GM18951 (cell line): ENCODE data around the gene CXCR6.

Source experiments
- POLR2A ChIP-seq: IDR thresholded peaks from 4 replicates; pipeline ENCODE4 v1.6.1; 2011; ENCODE audit warnings: mild to moderate bottlenecking; ENCODE audit not compliant: insufficient read length, insufficient read depth; ENCODE audit errors: extremely low read depth
- in situ Hi-C: fragments of 300-500 bp; cut with MboI; formaldehyde crosslinking; loops from one replicate; pipeline ENCODE4 v1.12.0; 2022; ENCODE audit warnings: low sequenced_read_pairs, mixed read lengths, inconsistent platforms; ENCODE audit not compliant: unreplicated experiment

Gene CXCR6

DNA sequence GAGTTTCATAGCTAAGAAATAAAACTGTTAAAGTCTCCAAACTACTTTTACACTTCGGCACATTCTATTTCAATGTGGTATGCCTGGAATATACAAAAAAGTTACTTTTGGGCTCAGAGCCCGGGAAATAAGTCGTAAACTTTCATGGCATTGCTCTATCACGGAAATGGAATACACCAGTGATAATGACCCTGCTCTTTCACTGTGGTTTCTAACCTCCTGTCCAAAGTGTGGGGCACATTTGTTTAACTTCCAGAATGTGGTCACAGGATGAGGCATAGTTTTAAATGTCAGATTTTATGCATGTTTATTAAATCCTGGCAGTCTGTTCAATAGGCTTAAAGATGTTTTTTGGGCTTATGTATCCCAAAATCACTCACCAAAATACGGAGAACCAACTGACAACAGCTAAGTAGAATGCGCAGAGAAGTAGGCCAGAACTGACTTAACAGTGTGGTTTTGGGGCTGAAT, 5.1 kb downstream of the CXCR6 start:
- in situ Hi-C loops: loop anchor here (5.0 to 25.0 kb wide), 4 partner anchors 139 to 436 kb away; partner anchors contain the start of genes CCR1 and CCR5

DNA sequence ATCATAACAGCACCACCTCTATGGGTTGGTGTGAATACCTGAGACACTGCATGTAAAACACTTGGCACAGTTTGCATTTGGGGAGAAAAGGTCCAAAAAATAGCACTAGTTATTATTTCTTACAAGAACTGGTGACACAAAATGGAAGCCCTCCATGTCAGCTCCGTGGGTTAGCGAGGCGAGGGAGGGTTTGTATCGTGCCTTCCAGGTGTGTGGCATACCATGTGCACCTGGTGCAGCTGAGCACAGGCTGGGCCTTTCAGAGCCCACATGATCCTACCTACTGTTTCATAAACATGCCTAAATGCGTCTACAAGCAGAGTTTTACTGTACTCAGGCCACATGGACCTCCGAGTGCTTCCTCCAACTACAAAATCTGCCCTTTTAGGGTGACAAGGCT, 5.6 kb downstream of the CXCR6 start:
- no peak for TF ChIP-seq POLR2A
- in situ Hi-C loops: loop anchor here (5.0 to 25.0 kb wide), 4 partner anchors 138 to 437 kb away; partner anchors contain the start of genes CCR1 and CCR5

More for the DNA sequence above, 5.1 kb downstream of the CXCR6 start:
- no peak for TF ChIP-seq POLR2A

DNA sequence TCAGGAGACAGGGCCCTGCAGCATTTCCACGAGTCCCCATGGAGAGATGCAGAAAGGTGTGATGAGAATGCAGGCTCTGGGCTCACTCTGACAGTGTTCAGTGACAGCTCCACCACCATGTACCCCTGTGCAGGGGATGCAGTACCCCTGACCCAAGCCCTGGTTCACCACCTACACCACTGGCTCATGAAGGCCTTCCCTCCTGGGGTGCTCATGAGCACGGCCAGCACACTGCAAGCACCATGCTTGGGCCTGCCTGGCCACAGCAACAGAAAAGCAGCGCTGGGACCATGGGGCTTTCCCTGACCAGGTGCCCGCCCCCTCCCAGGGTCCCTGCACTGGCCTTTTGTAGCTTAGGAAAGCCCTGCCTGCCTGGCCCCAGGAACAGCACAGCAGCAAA, 6.2 kb downstream of the CXCR6 start:
- no peak for TF ChIP-seq POLR2A
- in situ Hi-C loops: loop anchor here (5.0 to 25.0 kb wide), 4 partner anchors 138 to 437 kb away; partner anchors contain the start of genes CCR1 and CCR5

DNA sequence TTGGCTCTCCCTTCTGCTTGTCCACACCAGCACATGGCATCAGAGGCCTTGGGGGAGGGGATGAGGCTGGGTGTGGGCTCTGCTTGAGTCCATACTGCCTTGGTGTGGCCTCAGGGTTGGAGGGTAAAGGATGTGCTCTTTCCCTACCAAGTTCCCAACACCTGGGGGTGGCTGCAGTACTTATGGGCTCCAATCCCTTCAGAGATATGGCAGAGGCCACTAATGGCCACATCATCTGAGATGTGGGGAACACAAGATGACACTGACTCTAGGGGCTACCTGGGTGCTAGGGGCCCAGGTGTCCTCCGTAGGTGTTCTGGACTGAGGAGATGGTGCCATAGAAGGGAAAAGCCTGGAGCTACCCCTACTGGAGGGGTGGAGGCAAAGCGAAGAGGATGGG, 6.9 kb downstream of the CXCR6 start:
- TF ChIP-seq POLR2A: no peak
- in situ Hi-C loops: no loop called here

DNA sequence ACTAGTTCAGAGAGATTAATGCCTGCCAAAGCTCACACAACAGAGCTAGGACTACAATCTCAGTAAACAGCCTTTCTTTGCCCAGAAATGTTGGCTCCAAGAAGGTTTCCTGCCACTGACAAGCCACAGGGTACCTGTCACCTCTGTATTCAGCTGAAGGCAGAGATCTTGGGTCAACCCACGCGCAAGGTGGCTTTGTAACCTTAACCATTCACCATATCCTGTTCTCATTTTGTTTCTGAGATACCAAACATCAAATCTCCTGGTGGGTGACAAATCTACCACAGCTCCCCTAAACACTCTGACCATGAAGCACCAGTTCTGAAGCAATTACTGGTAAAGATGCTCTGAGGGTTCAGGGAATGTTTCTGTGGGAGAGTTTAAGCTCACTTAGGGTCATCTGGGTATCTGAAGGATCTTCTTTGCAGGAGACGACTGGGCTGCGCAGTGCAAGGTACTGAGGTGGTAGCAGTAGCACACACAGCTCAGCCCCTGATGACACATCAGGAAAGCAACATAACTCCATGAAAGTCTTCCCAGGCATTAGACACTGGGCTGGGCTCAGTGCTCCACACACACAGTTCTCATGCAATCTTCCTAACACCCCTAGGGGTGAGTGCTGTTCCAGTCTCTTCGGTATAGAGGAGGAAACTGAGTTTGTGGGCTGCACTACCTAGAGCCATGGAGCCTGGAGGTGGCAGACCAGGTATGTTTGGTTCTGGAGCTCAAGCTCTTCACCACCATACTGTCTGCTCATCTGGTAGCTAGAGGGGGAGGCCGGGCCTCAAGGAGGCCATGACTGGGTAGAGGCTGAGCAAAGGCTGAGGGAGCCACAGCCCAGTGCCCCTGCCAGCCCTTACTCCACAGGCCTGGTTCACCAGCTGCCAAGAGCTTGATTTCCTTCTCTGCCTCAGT, 7.7 kb downstream of the CXCR6 start:
- in situ Hi-C loops: no loop called here
- no peak for TF ChIP-seq POLR2A

DNA sequence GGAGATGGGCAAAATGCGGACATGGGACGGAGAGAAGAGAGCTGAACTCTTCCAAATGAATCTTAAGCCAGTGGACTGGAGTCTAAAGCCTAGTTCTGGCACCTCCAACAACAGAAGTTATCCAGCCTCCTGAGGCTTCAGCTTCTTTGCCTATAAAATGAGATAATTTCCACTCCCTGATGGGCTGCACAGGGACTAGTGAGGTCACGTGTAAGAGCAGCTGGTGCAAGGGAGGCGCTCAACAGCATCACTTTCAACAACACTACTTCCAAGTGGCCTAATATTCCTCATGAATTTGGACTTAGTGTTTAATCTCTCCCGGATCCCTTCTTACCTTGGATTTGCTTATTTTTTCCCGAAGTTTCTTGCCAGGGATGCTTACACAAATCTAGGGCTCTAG, 8.7 kb downstream of the CXCR6 start:
- in situ Hi-C loops: no loop called here
- no peak for TF ChIP-seq POLR2A

DNA sequence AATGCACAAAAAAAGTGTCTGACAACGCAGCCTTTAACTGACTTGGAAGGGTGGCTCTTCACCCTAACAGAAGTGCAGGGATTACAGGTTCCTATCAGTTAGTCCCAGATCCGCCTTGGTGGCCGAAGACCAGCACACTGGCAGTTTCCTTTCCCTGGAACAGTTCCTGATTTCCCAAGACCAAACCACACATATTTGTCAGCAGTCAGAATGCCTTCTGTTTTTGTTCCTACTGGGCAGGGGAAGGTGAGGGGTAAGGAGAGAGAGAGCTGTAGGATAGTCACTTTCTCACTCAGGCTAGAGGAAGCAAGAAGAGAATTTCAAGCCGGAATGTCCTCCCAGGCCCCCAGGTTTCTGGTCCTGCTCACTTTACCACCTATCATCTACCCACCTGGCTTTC, 9.2 kb downstream of the CXCR6 start:
- no peak for TF ChIP-seq POLR2A
- in situ Hi-C loops: no loop called here

DNA sequence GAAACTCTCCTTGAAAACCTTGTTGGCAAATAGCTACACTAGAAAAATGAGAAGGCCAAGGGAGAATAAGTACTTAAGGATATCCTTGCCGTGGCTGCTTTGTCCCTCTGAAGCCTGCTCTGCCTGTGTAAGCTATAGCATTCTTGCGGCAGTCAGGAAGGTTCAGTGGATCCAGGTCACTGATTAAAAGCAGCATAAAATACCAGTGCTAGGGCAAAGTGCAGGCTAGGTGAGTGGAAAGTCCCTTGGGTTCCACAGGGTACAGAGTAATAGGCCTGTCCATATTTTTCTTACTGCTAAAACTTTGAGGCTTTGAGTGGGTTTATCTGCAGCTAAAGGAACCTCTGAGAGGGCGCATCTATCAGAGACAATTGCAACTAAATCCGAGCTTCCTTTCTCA, 10.3 kb downstream of the CXCR6 start:
- in situ Hi-C loops: no loop called here
- no peak for TF ChIP-seq POLR2A

DNA sequence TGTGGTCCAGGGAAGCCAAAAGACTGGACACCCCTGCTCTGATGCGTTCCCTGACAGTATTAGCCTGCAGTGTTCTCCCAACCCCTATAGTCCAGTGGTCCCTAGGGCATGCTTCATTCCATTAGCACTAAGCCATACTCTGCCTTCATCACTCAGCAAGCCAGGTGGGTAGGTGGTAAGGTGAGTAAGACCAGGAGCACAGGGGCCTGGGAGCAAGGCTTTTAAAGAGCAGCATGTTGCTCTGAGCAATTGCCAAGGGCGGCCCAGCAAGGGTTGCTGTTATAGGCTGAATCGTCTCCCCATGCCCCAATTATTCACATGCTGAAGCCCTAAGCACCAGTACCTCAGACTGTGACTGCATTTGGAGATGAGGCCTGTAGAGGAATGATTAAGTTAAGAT, 11.0 kb downstream of the CXCR6 start:
- in situ Hi-C loops: no loop called here
- TF ChIP-seq POLR2A: no peak

DNA sequence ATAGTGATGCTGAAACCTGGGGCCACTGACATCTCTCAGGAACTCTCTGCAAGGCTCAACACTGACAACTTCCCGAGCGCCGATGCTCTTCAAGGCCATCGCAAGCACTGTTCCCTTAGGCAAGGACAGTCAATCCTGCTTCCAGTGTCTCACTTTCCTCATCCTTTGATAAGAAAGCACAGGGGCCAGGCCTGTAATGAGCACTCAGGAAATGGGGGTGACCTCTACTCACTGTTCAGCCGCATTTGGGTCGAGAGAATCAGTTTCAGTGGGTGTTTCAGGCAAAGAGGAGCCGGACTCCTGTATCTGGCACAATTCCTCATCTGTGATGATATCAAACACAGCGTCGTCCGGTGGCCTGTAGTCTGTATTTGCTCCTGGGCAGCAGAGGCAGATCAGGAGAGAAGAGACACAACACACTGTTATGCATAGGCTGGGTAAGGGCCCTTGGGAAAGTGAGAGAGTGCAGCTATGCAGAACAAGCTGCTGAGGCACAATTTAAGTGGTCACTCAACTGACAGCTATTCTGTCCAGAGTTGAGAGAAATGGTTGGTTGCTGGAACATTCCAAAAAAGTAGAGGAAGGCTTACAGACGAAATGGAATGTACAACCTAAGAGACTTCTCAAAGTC, 11.9 kb downstream of the CXCR6 start:
- TF ChIP-seq POLR2A: no peak
- in situ Hi-C loops: no loop called here

DNA sequence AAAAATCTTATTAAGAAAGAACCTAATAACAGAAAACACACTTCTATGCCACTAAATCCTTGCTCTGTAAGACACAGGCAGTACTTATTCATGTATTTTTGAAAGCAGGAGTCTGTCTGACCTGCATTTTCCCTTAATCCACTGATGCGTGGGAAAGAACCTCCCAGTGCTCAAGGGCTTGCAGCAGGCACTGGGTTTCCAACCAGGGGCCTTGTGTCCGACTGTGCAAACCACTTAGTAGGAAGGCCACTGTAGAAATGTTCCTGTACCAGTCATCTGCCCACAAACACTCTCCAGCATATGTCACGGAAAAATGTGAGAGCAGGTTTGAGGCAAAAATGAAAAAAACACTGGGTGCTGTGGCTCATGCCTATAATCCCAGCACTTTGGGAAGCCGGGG, 12.4 kb downstream of the CXCR6 start:
- no peak for TF ChIP-seq POLR2A
- in situ Hi-C loops: no loop called here

DNA sequence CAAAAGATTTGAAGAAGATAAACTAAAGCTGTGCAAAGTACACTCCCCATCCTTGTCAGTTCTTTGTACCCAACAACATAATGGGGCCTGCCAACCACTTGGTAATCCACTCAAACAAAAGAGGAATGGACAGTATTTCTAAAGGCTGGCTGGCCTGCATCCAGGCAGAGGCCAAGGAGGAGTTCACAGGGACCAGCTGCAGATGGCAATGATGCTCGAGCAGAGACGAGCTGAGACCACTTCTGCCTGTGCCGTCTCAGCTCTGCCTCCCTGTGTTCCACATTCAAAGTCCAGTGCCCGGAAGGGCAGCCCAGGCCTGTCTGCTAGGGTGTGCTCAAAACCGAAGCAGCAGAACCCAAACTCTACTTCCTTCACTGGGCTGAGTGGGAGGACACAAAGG, 14.3 kb downstream of the CXCR6 start:
- TF ChIP-seq POLR2A: no peak
- in situ Hi-C loops: no loop called here

DNA sequence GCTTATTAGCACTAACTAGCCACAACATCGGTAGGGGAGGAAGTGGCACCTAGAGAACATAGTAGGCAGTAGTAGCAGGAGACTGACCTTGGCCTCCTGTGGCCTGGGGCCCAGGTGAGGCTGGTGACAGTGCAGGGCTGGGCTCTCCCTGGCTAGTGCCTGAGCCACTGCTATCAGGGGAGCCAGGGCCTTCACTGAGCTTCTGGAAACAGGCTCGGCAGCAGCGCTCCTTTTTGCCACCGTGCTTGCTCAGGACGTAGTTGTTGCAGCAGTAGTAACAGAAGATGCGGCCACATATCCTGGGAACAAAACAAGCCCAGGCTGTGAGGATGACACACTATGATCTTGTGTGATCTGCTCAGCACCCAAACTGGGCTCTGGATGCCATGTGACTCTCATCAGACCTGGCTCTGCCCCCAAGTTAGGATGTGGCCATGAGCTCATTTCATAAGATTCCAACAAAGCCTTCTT, 15.1 kb downstream of the CXCR6 start:
- in situ Hi-C loops: no loop called here
- no peak for TF ChIP-seq POLR2A

DNA sequence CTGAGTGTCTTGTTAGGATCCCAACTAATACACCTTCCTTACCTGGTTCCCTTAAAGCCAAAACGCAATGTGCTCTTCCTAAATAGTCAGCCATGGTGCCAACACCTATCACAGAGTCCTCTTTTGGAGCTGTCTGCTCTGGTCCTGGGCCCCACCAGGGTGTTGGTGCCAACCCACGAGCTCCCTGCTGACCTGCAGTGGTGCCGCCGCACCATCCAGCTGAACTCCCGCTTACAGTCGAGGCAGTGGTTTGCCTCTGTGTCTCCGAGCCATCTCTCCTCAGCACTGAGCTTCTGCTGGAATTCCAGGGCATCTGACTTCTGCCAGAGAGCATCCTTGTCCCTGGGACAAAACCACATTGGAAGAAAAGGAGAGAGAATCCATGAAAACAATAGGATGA, 15.9 kb downstream of the CXCR6 start:
- TF ChIP-seq POLR2A: no peak
- in situ Hi-C loops: no loop called here

DNA sequence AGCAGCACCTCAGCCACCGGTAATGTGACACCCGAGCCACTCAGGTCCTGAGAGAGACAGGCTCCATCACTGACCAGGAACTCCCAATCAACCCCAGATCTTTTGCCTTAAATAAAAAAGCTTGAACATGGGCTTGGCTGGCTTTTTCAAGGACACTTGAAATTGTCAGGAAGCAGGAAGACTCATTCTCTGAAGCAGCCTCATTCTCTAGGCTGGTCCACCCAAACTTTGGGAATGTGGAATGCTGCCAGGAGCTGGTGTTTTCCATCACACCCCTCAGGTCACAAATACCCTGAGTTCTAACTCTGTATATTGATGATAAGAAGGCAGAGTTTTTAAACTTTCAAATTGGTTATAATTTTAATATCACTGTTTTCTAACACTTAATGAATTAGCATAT, 17.0 kb downstream of the CXCR6 start:
- no peak for TF ChIP-seq POLR2A
- in situ Hi-C loops: no loop called here
